Lower leg skin (tissue), 3 donors: ENCODE results near the gene C1orf232.

Experiments
- POLR2A ChIP-seq, 2 donors: fragments of 450-650 bp; IDR thresholded peaks; one replicate each; pipeline ENCODE4 v1.6.1; 2016 to 2017; ENCODE audit warnings: antibody characterized with exemption in 2 of 2, mild to moderate bottlenecking in 1 of 2, moderate library complexity in 1 of 2
- TF ChIP-seq, protein P1 (sequence below), 3 donors: fragments of 450-650 bp; IDR thresholded peaks; one replicate each; pipeline ENCODE4 v1.5.1; 2016; ENCODE audit warnings: antibody characterized with exemption in 3 of 3, mild to moderate bottlenecking in 3 of 3, moderate library complexity in 2 of 3

DNA sequence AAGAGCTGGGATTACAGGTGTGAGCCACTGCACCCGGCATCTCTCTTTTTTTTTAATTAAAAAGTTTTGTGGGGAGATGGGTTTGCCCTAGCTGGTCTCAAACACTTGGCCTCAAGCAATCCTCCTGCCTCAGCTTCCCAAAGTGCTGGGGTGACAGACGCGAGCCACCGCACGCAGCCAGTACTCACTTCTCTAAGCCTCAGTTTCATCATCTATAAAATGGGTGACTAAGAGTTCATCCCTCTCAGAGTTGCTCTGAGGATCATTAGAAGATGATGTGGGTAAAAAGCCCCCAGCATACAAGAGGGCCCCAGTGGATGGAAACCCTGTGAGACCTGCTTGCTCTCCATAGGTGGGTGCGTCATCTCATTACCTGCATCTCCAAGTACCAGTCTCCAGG lies 19.1 kb upstream of the C1orf232 start:
- TF ChIP-seq, protein P1, sequence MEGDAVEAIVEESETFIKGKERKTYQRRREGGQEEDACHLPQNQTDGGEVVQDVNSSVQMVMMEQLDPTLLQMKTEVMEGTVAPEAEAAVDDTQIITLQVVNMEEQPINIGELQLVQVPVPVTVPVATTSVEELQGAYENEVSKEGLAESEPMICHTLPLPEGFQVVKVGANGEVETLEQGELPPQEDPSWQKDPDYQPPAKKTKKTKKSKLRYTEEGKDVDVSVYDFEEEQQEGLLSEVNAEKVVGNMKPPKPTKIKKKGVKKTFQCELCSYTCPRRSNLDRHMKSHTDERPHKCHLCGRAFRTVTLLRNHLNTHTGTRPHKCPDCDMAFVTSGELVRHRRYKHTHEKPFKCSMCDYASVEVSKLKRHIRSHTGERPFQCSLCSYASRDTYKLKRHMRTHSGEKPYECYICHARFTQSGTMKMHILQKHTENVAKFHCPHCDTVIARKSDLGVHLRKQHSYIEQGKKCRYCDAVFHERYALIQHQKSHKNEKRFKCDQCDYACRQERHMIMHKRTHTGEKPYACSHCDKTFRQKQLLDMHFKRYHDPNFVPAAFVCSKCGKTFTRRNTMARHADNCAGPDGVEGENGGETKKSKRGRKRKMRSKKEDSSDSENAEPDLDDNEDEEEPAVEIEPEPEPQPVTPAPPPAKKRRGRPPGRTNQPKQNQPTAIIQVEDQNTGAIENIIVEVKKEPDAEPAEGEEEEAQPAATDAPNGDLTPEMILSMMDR (IDR thresholded peaks at IDR 0.05) = no peak
- TF ChIP-seq POLR2A (IDR thresholded peaks at IDR 0.05) = no peak
